ENCODE data around the gene CLHC1. TPM values are rescaled to one million over a fixed set of nuclear protein-coding genes. Genes with fewer than 3 reads are reported as not detected.
"Not testable (repeated sequence)": the region's sequence is repeated elsewhere in the genome, so short reads cannot be mapped to it uniquely, and the experiment has no call there.

The CLHC1 gene
- total RNA-seq, 1 donor = 3.8 TPM

GRCh38 chr2:55138014-55138881 lies 93.8 kb downstream of the CLHC1 start:
- DNase-seq (ENCODE audit: low read depth in 2 of 3, low spot score in 2 of 3) = no peak

GRCh38 chr2:55137024-55137958 lies 94.8 kb downstream of the CLHC1 start:
- DNase-seq (ENCODE audit: low read depth in 2 of 3, low spot score in 2 of 3) = no peak

GRCh38 chr2:55136138-55136541 lies 96.0 kb downstream of the CLHC1 start:
- DNase-seq (ENCODE audit: low read depth in 2 of 3, low spot score in 2 of 3) = peak in 1 of 3 donors; percentile 28

- DNase-seq (ENCODE audit: low read depth in 2 of 3, low spot score in 2 of 3) = no peak
Observed at GRCh38 chr2:55135491-55135890, 96.6 kb downstream of the CLHC1 start.

- DNase-seq (ENCODE audit: low read depth in 2 of 3, low spot score in 2 of 3) = peak in 2 of 3 donors; percentile 6 to 68
Observed at GRCh38 chr2:55134316-55134706, 97.8 kb downstream of the CLHC1 start.

- DNase-seq (ENCODE audit: low read depth in 2 of 3, low spot score in 2 of 3) = peak; percentile 51 to 89 (median 88)
Observed at GRCh38 chr2:55133467-55134315, 98.4 kb downstream of the CLHC1 start.

- DNase-seq (ENCODE audit: low read depth in 2 of 3, low spot score in 2 of 3) = no peak
Observed at GRCh38 chr2:55130849-55131248, 101.2 kb downstream of the CLHC1 start.

- DNase-seq (ENCODE audit: low read depth in 2 of 3, low spot score in 2 of 3) = not testable (repeated sequence)
Observed at GRCh38 chr2:55126643-55127042, 105.5 kb downstream of the CLHC1 start.

Other genes starting within 250 kb of the CLHC1 start
- 69.2 TPM for gene RTN4, start 181.8 kb downstream of the CLHC1 start, total RNA-seq
- 978 TPM for gene RPS27A, start 395 bp upstream of the CLHC1 start, total RNA-seq
- 19.1 TPM for gene MTIF2, start 36.9 kb upstream of the CLHC1 start, total RNA-seq
- 47.1 TPM for gene CCDC88A, start 187.6 kb upstream of the CLHC1 start, total RNA-seq